SK-N-SH treated with all-trans-retinoic acid at 6 μM for 48 hours (cell line): ENCODE measurements around the gene SYCE1L.
"Not testable (repeated sequence)": the region's sequence is repeated elsewhere in the genome, so short reads cannot be mapped to it uniquely, and the experiment has no call there.

ENCODE experiments used
- ATAC-seq: fragments of 200-7000 bp; cut with Tn5 transposase; 3 replicates; pipeline ENCODE4 v1.9.1; 2020; ENCODE audit warnings: mild to moderate bottlenecking, moderate library complexity
- ARNTL ChIP-seq: fragments of 450-650 bp; formaldehyde crosslinking; IDR thresholded peaks from 2 replicates; pipeline ENCODE4 v1.5.0; 2020; ENCODE audit warnings: low read depth, mild to moderate bottlenecking, moderate library complexity, borderline replicate concordance
- CSDC2 ChIP-seq: fragments of 250-450 bp; sonication (Bioruptor Pico); IDR thresholded peaks from 2 replicates; pipeline ENCODE4 v1.5.0; 2020; ENCODE audit warnings: mild to moderate bottlenecking, moderate library complexity
- ESRRG ChIP-seq: fragments of 250-450 bp; sonication (Bioruptor Pico); IDR thresholded peaks from 2 replicates; pipeline ENCODE4 v1.6.1; 2021; ENCODE audit warnings: mild to moderate bottlenecking
- GLIS3 ChIP-seq: fragments of 250-450 bp; sonication (Bioruptor Pico); IDR thresholded peaks from 2 replicates; pipeline ENCODE4 v1.5.0; 2020; ENCODE audit warnings: mild to moderate bottlenecking, moderate library complexity
- ISL1 ChIP-seq: fragments of 250-450 bp; sonication (Bioruptor Pico); IDR thresholded peaks from 2 replicates; pipeline ENCODE4 v2.1.2; 2022; ENCODE audit warnings: mild to moderate bottlenecking, moderate library complexity
- OSR1 ChIP-seq: fragments of 250-450 bp; sonication (Bioruptor Pico); IDR thresholded peaks from 2 replicates; pipeline ENCODE4 v1.8.0; 2022; ENCODE audit warnings: moderate library complexity, mild to moderate bottlenecking, inconsistent platforms
- PATZ1 ChIP-seq: fragments of 250-450 bp; sonication (Bioruptor Pico); IDR thresholded peaks from 2 replicates; pipeline ENCODE4 v1.8.0; 2020; ENCODE audit warnings: mild to moderate bottlenecking, moderate library complexity, borderline replicate concordance
- PPARA ChIP-seq: fragments of 250-450 bp; sonication (Bioruptor Pico); IDR thresholded peaks from 2 replicates; pipeline ENCODE4 v1.5.0; 2020; ENCODE audit warnings: mild to moderate bottlenecking, borderline replicate concordance
- RARB ChIP-seq: fragments of 250-450 bp; sonication (Bioruptor Pico); IDR thresholded peaks from 2 replicates; pipeline ENCODE4 v1.8.0; 2021; ENCODE audit warnings: mild to moderate bottlenecking, moderate library complexity
- SNAI2 ChIP-seq: fragments of 250-450 bp; sonication (Bioruptor Pico); IDR thresholded peaks from 2 replicates; pipeline ENCODE4 v1.5.0; 2020; ENCODE audit warnings: mild to moderate bottlenecking, moderate library complexity
- TCF4 ChIP-seq: fragments of 250-450 bp; sonication (Bioruptor Pico); IDR thresholded peaks from 2 replicates; pipeline ENCODE4 v1.8.0; 2021; ENCODE audit warnings: mild to moderate bottlenecking, moderate library complexity, borderline replicate concordance
- TOX ChIP-seq: fragments of 250-450 bp; sonication (Bioruptor Pico); IDR thresholded peaks from 2 replicates; pipeline ENCODE4 v1.8.0; 2021; ENCODE audit warnings: mild to moderate bottlenecking, moderate library complexity, borderline replicate concordance
- TSHZ2 ChIP-seq: fragments of 250-450 bp; sonication (Bioruptor Pico); IDR thresholded peaks from 2 replicates; pipeline ENCODE4 v1.5.0; 2020; ENCODE audit warnings: mild to moderate bottlenecking, moderate library complexity
- ZC3H10 ChIP-seq: fragments of 250-450 bp; sonication (Bioruptor Pico); IDR thresholded peaks from 2 replicates; pipeline ENCODE4 v1.5.1; 2021; ENCODE audit warnings: mild to moderate bottlenecking, moderate library complexity
- ZFP3 ChIP-seq: fragments of 250-450 bp; sonication (Bioruptor Pico); IDR thresholded peaks from 2 replicates; pipeline ENCODE4 v1.5.0; 2020; ENCODE audit warnings: mild to moderate bottlenecking, moderate library complexity
- ZFP30 ChIP-seq: fragments of 450-650 bp; formaldehyde crosslinking; IDR thresholded peaks from 2 replicates; pipeline ENCODE4 v1.5.0; 2022; ENCODE audit warnings: mild to moderate bottlenecking, moderate library complexity
- ZNF565 ChIP-seq: fragments of 450-650 bp; formaldehyde crosslinking; conservative IDR thresholded peaks from 2 replicates; pipeline ENCODE4 v1.5.0; 2020; ENCODE audit warnings: low read depth, mild to moderate bottlenecking, moderate library complexity
- ZNF70 ChIP-seq: fragments of 450-650 bp; formaldehyde crosslinking; IDR thresholded peaks from 2 replicates; pipeline ENCODE4 v1.5.0; 2020; ENCODE audit warnings: mild to moderate bottlenecking, moderate library complexity
- ZNF8 ChIP-seq: fragments of 450-650 bp; formaldehyde crosslinking; IDR thresholded peaks from 2 replicates; pipeline ENCODE4 v1.5.0; 2020; ENCODE audit warnings: mild to moderate bottlenecking, moderate library complexity
- TF ChIP-seq, protein P1 (sequence below): fragments of 250-450 bp; sonication (Bioruptor Pico); IDR thresholded peaks from 2 replicates; pipeline ENCODE4 v1.5.1; 2021; ENCODE audit warnings: mild to moderate bottlenecking, moderate library complexity
- TF ChIP-seq, protein P2 (sequence below): fragments of 250-450 bp; sonication (Bioruptor Pico); IDR thresholded peaks from 2 replicates; pipeline ENCODE4 v1.8.0; 2021; ENCODE audit warnings: low read depth, mild to moderate bottlenecking, moderate library complexity, borderline replicate concordance

SYCE1L gene

DNA sequence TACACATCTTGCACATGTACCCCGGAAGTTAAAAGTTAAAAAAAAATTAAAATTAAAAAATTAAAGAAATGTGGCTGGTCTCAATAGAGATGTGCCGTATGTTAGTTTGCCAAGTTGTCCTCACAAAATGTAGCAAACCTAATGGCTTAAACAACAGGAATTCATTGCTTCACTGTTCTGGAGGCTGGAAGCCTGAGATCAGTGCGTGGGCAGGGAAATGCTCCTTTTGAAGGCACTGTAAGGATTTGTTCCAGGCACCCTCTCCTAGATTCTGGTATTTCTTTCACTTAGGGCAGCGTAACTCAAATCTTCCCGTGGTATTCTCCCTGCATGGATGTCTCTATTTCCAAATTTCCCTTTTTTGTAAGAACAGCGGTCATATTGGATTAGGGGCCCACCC is 40.9 kb upstream of the SYCE1L start (continued):
- TF ChIP-seq TSHZ2 (CRISPR knock-in tag) (no peak), ZFP30 (no peak), TOX (CRISPR knock-in tag) (no peak), CSDC2 (no peak), TCF4 (CRISPR knock-in tag) (no peak)

DNA sequence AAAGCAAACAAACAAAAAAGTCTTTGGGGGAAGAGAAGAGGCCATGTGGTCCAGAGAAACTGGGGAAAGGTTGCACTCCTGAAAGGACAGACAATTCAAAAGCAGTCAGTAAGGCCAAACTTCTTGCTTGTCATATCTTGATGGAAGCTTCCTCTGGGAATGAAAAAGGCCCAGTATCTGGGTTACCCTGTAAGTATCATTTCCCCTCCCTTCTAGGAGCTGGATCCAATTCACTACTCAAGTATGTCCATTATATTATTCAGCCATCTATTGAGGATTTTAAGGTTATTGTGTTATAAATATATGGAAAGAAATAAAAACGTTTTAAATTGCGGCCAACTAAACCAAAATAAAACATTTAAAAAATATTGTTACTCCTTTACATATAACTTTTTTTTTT is 34.2 kb upstream of the SYCE1L start:
- ATAC-seq: no peak
- no peak for TF ChIP-seq ZFP30
- TF ChIP-seq OSR1 (CRISPR knock-in tag): no peak
- TF ChIP-seq ARNTL (CRISPR knock-in tag): no peak
- TF ChIP-seq ZC3H10: no peak
- TF ChIP-seq ZNF70 (CRISPR knock-in tag): no peak
- no peak for TF ChIP-seq ISL1 (CRISPR knock-in tag)
- TF ChIP-seq, protein P1, sequence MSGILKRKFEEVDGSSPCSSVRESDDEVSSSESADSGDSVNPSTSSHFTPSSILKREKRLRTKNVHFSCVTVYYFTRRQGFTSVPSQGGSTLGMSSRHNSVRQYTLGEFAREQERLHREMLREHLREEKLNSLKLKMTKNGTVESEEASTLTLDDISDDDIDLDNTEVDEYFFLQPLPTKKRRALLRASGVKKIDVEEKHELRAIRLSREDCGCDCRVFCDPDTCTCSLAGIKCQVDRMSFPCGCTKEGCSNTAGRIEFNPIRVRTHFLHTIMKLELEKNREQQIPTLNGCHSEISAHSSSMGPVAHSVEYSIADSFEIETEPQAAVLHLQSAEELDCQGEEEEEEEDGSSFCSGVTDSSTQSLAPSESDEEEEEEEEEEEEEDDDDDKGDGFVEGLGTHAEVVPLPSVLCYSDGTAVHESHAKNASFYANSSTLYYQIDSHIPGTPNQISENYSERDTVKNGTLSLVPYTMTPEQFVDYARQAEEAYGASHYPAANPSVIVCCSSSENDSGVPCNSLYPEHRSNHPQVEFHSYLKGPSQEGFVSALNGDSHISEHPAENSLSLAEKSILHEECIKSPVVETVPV (CRISPR knock-in tag): no peak
- no peak for TF ChIP-seq ZNF8
- no peak for TF ChIP-seq TOX (CRISPR knock-in tag)
- TF ChIP-seq PPARA (CRISPR knock-in tag): no peak
- no peak for TF ChIP-seq SNAI2 (CRISPR knock-in tag)

DNA sequence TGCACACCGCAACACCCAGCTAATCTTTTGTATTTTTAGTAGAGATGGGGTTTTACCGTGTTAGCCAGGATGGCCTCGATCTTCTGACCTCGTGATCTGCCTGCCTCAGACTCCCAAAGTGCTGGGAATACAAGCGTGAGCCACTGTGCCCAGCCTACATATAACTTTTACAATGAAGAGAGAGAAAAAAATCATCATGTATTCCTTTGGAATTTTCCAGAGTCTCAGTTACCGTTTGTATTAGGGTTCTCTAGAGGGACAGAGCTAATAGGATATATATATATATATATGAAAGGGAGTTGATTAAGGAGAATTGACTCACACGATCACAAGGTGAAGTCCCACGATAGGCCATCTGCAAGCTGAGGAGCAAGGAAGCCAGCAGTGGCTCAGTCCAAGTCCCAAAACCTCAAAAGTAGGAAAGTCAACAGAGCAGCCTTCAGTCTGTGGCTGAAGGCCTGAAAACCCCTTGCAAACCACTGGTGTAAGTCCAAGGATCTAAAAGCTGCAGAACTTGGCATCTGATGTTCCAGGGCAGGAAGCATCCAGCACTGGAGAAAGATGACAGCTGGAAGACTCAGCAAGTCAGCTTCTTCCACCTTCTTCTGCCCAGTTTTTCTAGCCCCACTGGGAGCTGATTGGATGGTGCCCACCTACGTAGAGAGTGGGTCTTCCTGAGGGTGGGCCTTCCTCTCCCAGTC is 33.5 kb upstream of the SYCE1L start:
- not testable (repeated sequence) for ATAC-seq

DNA sequence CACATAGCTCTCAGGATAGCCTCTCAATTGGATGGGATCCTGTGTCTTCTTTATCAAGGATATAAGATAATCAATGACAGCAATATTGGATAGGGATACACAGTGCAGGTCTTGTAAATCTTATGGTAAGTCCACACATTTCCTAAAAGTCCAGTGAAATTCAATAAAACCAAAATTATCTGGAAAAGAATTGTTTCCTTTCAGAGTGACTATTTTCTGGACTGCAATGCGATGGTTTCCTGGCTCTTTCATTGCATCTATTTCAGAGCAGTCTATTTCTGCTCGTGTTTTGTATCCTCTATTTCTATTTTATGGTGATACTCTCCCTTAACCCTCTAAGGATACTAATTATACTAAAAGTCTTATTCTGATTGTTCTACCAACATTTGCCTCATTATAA is 32.5 kb upstream of the SYCE1L start:
- no peak for ATAC-seq
- TF ChIP-seq TCF4 (CRISPR knock-in tag) (no peak), ZNF70 (CRISPR knock-in tag) (no peak), TSHZ2 (CRISPR knock-in tag) (no peak), PATZ1 (CRISPR knock-in tag) (no peak), RARB (CRISPR knock-in tag) (no peak), ZFP3 (CRISPR knock-in tag) (no peak), ZNF565 (no peak), ARNTL (CRISPR knock-in tag) (no peak), SNAI2 (CRISPR knock-in tag) (no peak), ESRRG (CRISPR knock-in tag) (no peak), GLIS3 (CRISPR knock-in tag) (no peak)
- TF ChIP-seq, protein P1 (CRISPR knock-in tag): no peak
- TF ChIP-seq, protein P2, sequence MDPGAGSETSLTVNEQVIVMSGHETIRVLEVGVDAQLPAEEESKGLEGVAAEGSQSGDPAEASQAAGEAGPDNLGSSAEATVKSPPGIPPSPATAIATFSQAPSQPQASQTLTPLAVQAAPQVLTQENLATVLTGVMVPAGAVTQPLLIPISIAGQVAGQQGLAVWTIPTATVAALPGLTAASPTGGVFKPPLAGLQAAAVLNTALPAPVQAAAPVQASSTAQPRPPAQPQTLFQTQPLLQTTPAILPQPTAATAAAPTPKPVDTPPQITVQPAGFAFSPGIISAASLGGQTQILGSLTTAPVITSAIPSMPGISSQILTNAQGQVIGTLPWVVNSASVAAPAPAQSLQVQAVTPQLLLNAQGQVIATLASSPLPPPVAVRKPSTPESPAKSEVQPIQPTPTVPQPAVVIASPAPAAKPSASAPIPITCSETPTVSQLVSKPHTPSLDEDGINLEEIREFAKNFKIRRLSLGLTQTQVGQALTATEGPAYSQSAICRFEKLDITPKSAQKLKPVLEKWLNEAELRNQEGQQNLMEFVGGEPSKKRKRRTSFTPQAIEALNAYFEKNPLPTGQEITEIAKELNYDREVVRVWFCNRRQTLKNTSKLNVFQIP (CRISPR knock-in tag): no peak
